HG03135 (cell line): ENCODE data around the gene DKKL1.
"Not testable (repeated sequence)": the region's sequence is repeated elsewhere in the genome, so short reads cannot be mapped to it uniquely, and the experiment has no call there.

Experiments used
- ATAC-seq: cut with Tn5 transposase; IDR thresholded peaks from one replicate; pipeline ENCODE4 v1.9.1; 2021; ENCODE audit warnings: mild to moderate bottlenecking, moderate library complexity; ENCODE audit not compliant: unreplicated experiment

The DKKL1 gene

GRCh38 chr19:49363268-49364082 is at the start of gene DKKL1:
Gene DKKL1 (plus strand): TSS chr19:49363877. CDS start chr19:49363999, 122 bp downstream.
- ATAC-seq = peak; percentile 65

- ATAC-seq = no peak
Observed at GRCh38 chr19:49315111-49315510, 48.6 kb upstream of the DKKL1 start.

- no peak for ATAC-seq
Observed at GRCh38 chr19:49316284-49316683, 47.4 kb upstream of the DKKL1 start.

DNA sequence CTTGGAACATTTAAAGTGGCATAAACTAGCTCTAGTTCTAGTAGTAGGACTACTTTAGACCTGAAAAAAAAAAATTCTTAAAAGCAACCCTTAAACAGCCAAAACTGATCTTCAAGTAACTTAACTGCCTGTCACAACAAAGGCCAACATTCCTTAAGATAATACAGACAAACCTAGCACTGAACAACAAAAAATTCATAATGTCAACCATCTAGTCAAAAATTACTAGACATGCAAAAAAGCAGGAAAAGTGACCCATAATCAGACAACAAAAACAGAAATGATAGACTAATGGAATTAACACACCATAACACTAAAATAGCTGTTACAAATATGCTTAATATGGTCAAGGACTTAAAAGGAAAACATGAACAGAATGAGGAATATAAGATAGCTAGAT is 45.4 kb upstream of the DKKL1 start:
- no peak for ATAC-seq

GRCh38 chr19:49324801-49325576 is 38.7 kb upstream of the DKKL1 start, which contains the start of gene SLC6A16:
Gene SLC6A16 (minus strand): TSS chr19:49325191. CDS start chr19:49311347, 13,844 bp downstream.
- no peak for ATAC-seq

- ATAC-seq = not testable (repeated sequence)
Observed at GRCh38 chr19:49325756-49326155, 37.9 kb upstream of the DKKL1 start.

DNA sequence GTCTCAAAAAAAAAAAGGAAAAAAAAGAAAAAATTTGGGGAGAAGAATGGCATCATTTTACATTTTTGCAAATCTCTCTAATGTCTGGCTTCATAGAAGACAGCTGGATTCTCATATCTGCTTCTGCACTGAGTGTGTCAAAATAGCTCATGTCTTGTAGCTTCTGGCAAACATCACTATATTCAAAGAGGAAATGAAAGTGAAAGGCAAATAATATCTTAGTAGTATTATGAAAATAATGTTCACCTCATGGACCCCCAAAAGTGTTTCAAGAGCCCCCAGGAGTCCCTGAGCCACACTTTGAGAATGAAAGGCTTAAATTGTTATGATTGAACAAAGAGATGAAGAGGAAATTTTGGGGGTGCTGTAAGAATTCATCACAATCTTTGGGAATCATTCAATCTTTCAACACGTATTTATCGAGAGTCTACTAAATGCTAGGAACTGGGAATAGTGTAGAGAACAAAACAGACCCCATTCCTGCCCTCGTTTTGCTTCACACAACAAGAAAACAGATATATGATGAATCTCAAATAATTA is 37.4 kb upstream of the DKKL1 start:
- no peak for ATAC-seq

GRCh38 chr19:49327878-49328544 is 35.7 kb upstream of the DKKL1 start:
- no peak for ATAC-seq

GRCh38 chr19:49328741-49329140 is 34.9 kb upstream of the DKKL1 start:
- no peak for ATAC-seq

- ATAC-seq = not testable (repeated sequence)
Observed at GRCh38 chr19:49331187-49331586, 32.5 kb upstream of the DKKL1 start.

DNA sequence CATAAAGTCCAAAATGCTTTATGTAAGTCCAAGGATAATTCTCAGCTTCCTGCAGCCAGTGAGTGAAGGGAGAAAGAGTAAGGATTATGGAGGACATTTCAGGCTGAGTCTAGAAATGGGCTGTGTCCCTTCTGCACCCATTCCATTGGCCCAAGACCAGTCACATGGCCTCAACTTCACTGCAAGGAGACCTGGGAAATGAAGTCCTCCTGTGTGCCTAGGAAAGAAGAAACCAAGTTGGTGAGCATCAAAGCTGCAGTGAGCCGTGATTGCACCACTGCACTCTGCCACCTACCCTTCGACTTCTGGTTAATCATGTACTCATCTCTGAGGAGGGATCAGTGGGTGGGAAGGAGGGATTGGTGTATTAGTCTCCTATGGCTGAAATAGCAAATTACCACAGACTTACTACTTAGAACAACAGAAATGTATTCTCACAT is 32.0 kb upstream of the DKKL1 start:
- ATAC-seq = peak; percentile 44

GRCh38 chr19:49332691-49333417 is 30.8 kb upstream of the DKKL1 start:
- ATAC-seq = not testable (repeated sequence)

DNA sequence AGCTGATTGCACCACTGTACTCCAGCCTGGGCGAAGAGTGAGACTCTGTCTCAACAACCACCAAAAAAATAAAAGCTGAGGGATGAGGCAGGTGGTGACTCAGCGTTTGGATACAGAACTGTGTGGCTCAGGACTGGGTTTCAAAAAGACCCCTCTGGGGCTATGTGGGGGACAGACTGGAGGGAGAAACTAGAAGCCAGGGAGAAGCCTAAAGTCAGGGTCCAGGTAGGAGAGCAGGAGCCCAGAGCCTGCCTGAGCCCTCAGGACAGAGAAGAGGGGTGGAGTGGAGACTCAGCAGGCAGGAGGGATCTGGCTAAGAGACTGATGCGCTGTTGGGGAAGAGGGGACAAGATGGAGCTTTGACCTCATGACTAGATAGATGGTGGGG is 30.3 kb upstream of the DKKL1 start:
- ATAC-seq = no peak

DNA sequence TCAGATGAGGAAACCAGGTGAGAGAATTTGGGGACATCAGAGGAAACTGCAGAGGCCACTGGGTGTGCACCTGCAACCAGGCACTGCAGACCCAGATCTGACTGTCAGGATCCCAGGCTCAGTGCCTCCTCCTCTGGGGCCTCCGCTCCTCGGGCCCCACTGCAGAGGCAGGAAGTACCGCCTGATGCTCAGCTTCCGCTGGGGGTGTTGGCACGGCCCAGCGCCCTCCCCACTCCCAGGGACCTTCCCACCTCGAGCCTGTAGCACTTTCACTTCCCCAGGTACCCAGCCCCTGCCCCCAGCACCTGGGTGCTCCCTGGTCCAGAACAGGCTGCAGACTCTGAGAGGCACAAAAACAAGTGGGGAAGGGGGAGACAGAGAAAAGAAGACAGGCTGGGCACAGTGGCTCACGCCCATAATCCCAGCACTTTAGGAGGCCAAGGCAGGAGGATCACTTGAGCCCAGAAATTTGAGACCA is 29.8 kb upstream of the DKKL1 start:
- peak; percentile 45 for ATAC-seq

DNA sequence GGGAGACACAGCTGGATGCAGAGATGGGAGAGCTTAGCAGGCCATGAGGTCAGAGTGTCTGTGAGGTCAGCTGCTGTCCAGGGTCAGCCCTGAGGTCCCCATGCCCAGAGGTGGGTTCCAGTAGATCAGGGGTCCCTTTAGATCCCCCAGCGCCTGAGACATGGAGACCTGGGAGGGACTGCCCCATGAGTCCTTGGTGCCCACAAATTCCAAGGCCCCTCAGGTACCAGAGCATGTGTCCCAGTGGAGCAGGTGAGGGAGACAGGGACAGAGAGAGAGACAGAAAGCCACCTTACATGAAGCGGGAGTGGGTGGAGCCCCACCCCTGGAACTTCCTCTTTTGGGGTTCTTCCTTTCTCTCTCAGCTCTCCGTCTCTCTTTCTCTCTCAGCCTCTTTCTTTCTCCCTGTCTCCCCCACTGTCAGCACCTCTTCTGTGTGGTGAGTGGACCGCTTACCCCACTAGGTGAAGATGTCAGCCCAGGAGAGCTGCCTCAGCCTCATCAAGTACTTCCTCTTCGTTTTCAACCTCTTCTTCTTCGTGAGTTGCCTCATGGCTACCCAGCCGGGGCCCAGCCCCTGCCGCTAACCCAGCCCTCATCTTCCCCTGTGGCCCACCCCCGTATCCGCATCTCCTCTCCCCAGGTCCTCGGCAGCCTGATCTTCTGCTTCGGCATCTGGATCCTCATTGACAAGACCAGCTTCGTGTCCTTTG is 28.4 kb upstream of the DKKL1 start, which contains the start of gene CD37:
Gene CD37, plus strand, starts transcription at position 336 of the 713 bp plus-strand sequence. Its CDS starts 135 bp downstream, at position 471.
- ATAC-seq = no peak

- ATAC-seq = no peak
Observed at GRCh38 chr19:49335784-49336481, 27.7 kb upstream of the DKKL1 start.

DNA sequence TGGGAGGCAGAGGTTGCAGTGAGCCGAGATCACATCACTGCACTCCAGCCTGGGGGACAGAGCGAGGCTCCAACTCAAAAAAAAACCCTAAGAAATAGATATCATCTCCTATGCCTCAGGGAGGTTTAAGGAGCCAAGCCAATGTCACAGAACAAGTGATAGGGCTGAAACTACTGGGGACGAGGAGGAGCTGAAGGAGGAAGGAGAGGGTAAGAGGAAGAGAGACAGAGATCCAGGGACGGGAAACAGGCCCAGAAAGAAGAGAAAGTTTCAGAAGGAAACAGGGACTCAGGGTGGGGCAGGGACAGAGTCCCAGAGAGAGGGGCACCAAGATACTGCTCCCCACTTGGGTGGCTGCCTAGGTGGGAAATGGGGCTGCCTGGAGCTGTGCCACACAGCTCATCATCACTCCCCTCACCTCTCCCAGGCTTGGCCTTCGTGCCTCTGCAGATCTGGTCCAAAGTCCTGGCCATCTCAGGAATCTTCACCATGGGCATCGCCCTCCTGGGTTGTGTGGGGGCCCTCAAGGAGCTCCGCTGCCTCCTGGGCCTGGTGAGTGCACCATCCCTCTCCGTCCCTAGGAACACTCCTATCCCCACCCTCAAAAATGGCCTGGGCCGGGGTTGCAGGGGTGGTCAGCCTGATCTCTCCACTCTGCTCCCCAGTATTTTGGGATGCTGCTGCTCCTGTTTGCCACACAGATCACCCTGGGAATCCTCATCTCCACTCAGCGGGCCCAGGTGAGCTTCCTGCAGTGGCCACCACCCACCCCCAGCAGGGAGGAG is 27.0 kb upstream of the DKKL1 start:
- no peak for ATAC-seq
